ENCODE measurements around the gene GPHN.
"Not testable (repeated sequence)": the region's sequence is repeated elsewhere in the genome, so short reads cannot be mapped to it uniquely, and the experiment has no call there.

The GPHN gene

GRCh38 chr14:67018720-67019119 lies 510.8 kb downstream of the GPHN start:
- no peak for DNase-seq (ENCODE audit: extremely low read depth in 1 of 2, low read depth in 1 of 2)

GRCh38 chr14:67019796-67020195 lies 511.8 kb downstream of the GPHN start:
- DNase-seq (ENCODE audit: extremely low read depth in 1 of 2, low read depth in 1 of 2) = no peak

GRCh38 chr14:67031920-67032774 lies 524.2 kb downstream of the GPHN start:
- no peak for DNase-seq (ENCODE audit: extremely low read depth in 1 of 2, low read depth in 1 of 2)

- DNase-seq (ENCODE audit: extremely low read depth in 1 of 2, low read depth in 1 of 2) = no peak
These were observed 537.5 kb downstream of the GPHN start for GRCh38 chr14:67045440-67045839.

GRCh38 chr14:67050896-67051295 lies 542.9 kb downstream of the GPHN start:
- no peak for DNase-seq (ENCODE audit: extremely low read depth in 1 of 2, low read depth in 1 of 2)

GRCh38 chr14:67056684-67057083 lies 548.7 kb downstream of the GPHN start:
- DNase-seq (ENCODE audit: extremely low read depth in 1 of 2, low read depth in 1 of 2) = no peak

- DNase-seq (ENCODE audit: extremely low read depth in 1 of 2, low read depth in 1 of 2) = no peak
These were observed 551.6 kb downstream of the GPHN start for GRCh38 chr14:67059596-67059995.

GRCh38 chr14:67060546-67060945 lies 552.6 kb downstream of the GPHN start:
- no peak for DNase-seq (ENCODE audit: extremely low read depth in 1 of 2, low read depth in 1 of 2)

GRCh38 chr14:67067070-67067814 lies 559.3 kb downstream of the GPHN start:
- DNase-seq (ENCODE audit: extremely low read depth in 1 of 2, low read depth in 1 of 2) = not testable (repeated sequence)

GRCh38 chr14:67068251-67068650 lies 560.3 kb downstream of the GPHN start:
- no peak for DNase-seq (ENCODE audit: extremely low read depth in 1 of 2, low read depth in 1 of 2)

GRCh38 chr14:67071506-67071905 lies 563.6 kb downstream of the GPHN start:
- DNase-seq (ENCODE audit: extremely low read depth in 1 of 2, low read depth in 1 of 2) = no peak

- DNase-seq (ENCODE audit: extremely low read depth in 1 of 2, low read depth in 1 of 2) = no peak
These were observed 570.0 kb downstream of the GPHN start for GRCh38 chr14:67077921-67078320.

GRCh38 chr14:67079846-67080245 lies 571.9 kb downstream of the GPHN start:
- DNase-seq (ENCODE audit: extremely low read depth in 1 of 2, low read depth in 1 of 2) = no peak

GRCh38 chr14:67108230-67108629 lies 600.3 kb downstream of the GPHN start:
- DNase-seq (ENCODE audit: extremely low read depth in 1 of 2, low read depth in 1 of 2) = no peak

GRCh38 chr14:67111022-67111421 lies 603.1 kb downstream of the GPHN start:
- DNase-seq (ENCODE audit: extremely low read depth in 1 of 2, low read depth in 1 of 2) = no peak

- no peak for DNase-seq (ENCODE audit: extremely low read depth in 1 of 2, low read depth in 1 of 2)
These were observed 604.4 kb downstream of the GPHN start for GRCh38 chr14:67112344-67112743.

- DNase-seq (ENCODE audit: extremely low read depth in 1 of 2, low read depth in 1 of 2) = no peak
These were observed 619.2 kb downstream of the GPHN start for GRCh38 chr14:67127174-67127573.

- no peak for DNase-seq (ENCODE audit: extremely low read depth in 1 of 2, low read depth in 1 of 2)
These were observed 621.8 kb downstream of the GPHN start for GRCh38 chr14:67129768-67130167.

GRCh38 chr14:67131691-67132090 lies 623.7 kb downstream of the GPHN start:
- DNase-seq (ENCODE audit: extremely low read depth in 1 of 2, low read depth in 1 of 2) = no peak

- no peak for DNase-seq (ENCODE audit: extremely low read depth in 1 of 2, low read depth in 1 of 2)
These were observed 625.2 kb downstream of the GPHN start for GRCh38 chr14:67133144-67133543.

- DNase-seq (ENCODE audit: extremely low read depth in 1 of 2, low read depth in 1 of 2) = no peak
These were observed 625.9 kb downstream of the GPHN start for GRCh38 chr14:67133595-67134441.
